GM12878 (cell line): Measurements from ENCODE around the gene RCAN2.

Experiments
- CBX5 ChIP-seq: sonication (generic); IDR thresholded peaks from 2 replicates; pipeline ENCODE4 v1.6.1; 2016; ENCODE audit warnings: low read depth, moderate library complexity, mild to moderate bottlenecking, inconsistent platforms
- DPF2 ChIP-seq: fragments of 450-650 bp; IDR thresholded peaks from 2 replicates; pipeline ENCODE4 v1.6.1; 2017; ENCODE audit warnings: mild to moderate bottlenecking
- EZH2 ChIP-seq: IDR thresholded peaks from 2 replicates; pipeline ENCODE4 v1.6.1; 2012; ENCODE audit warnings: low read depth, mild to moderate bottlenecking, control low read depth, inconsistent platforms, low read length, borderline replicate concordance; ENCODE audit not compliant: control insufficient read depth
- IKZF2 ChIP-seq, 2 experiments: fragments of 450-650 bp; IDR thresholded peaks; 2 replicates each; pipeline ENCODE4 v1.6.1; 2017; ENCODE audit warnings: mild to moderate bottlenecking in 2 of 2, moderate library complexity in 2 of 2
- KDM1A ChIP-seq: fragments of 200-600 bp; sonication (generic); IDR thresholded peaks from 2 replicates; pipeline ENCODE4 v1.6.1; 2016; ENCODE audit warnings: borderline replicate concordance
- RAD21 ChIP-seq: IDR thresholded peaks from 2 replicates; pipeline ENCODE4 v1.6.1; 2011; ENCODE audit warnings: mild to moderate bottlenecking, low read depth, low read length, moderate library complexity; ENCODE audit not compliant: insufficient read depth
- RELA ChIP-seq: fragments of 450-650 bp; IDR thresholded peaks from 2 replicates; pipeline ENCODE4 v1.8.0; 2014; ENCODE audit warnings: borderline replicate concordance; ENCODE audit not compliant: partially characterized antibody
- YBX1 ChIP-seq: fragments of 450-650 bp; IDR thresholded peaks from 2 replicates; pipeline ENCODE4 v1.6.1; 2016; ENCODE audit warnings: antibody characterized with exemption
- TF ChIP-seq, protein P1 (sequence below), 3 experiments: IDR thresholded peaks in 2 of 3; conservative IDR thresholded peaks in 1 of 3; 2 replicates each; pipeline ENCODE4 v1.5.1; 2011; ENCODE audit warnings: low read depth in 3 of 3, low read length in 3 of 3, mild to moderate bottlenecking in 3 of 3, control low read depth in 2 of 3, moderate library complexity in 2 of 3, inconsistent platforms in 1 of 3, mixed read lengths in 1 of 3; ENCODE audit not compliant: control insufficient read depth in 2 of 3, insufficient read depth in 1 of 3; ENCODE audit errors: extremely low read depth in 1 of 3
- TF ChIP-seq, protein P2 (sequence below): IDR thresholded peaks from 2 replicates; pipeline ENCODE4 v1.6.1; 2012; ENCODE audit warnings: low read depth, low read length, improper control_type of control experiment

DNA sequence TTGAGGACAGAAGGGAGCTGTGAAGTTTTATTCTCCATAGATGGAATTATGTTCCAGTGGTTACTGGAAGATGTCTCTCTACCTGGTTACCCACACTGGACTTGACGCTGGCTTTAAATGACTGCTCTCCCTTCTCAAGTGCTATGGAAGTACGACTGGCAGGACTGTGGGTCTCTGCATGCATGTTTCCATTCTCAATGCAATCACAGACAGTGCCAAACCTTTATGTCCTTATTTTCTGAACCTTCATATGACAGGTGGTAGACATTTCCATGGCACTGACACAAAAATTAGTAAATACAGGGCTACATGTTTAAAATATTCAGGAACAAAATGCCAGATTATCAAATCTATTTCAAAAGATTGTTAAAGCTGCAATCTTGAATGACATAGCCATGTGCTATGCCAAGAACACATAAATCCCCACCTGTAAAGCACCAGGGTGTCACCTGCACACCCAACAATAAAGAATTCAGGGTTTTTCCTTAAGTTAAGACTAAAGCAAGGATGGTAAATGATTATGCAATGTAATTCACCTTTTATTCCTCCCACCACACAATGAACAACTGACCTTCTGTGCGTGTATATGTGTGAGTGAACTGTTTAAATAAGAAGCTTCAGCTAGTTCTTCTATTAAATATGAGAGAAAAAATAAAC lies 167.2 kb downstream of the RCAN2 start:
- TF ChIP-seq KDM1A (no peak), IKZF2 (IDR thresholded peaks at IDR 0.05) (no peak), CBX5 (no peak), RAD21 (no peak), EZH2 (no peak), YBX1 (no peak), RELA (no peak), DPF2 (no peak)
- TF ChIP-seq, protein P1, sequence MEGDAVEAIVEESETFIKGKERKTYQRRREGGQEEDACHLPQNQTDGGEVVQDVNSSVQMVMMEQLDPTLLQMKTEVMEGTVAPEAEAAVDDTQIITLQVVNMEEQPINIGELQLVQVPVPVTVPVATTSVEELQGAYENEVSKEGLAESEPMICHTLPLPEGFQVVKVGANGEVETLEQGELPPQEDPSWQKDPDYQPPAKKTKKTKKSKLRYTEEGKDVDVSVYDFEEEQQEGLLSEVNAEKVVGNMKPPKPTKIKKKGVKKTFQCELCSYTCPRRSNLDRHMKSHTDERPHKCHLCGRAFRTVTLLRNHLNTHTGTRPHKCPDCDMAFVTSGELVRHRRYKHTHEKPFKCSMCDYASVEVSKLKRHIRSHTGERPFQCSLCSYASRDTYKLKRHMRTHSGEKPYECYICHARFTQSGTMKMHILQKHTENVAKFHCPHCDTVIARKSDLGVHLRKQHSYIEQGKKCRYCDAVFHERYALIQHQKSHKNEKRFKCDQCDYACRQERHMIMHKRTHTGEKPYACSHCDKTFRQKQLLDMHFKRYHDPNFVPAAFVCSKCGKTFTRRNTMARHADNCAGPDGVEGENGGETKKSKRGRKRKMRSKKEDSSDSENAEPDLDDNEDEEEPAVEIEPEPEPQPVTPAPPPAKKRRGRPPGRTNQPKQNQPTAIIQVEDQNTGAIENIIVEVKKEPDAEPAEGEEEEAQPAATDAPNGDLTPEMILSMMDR (IDR thresholded peaks at IDR 0.05 in 2 of 3, conservative IDR thresholded peaks at IDR 0.05 in 1 of 3; ENCODE audit: control insufficient read depth in 2 of 3, extremely low read depth in 1 of 3, insufficient read depth in 1 of 3, low read depth in 3 of 3, low read length in 3 of 3): no peak
- TF ChIP-seq, protein P2, sequence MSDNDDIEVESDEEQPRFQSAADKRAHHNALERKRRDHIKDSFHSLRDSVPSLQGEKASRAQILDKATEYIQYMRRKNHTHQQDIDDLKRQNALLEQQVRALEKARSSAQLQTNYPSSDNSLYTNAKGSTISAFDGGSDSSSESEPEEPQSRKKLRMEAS: no peak
